NOMO-1 treated with DMSO at 0.1 percent for 48 hours (cell line): ENCODE data around the gene DERL3.

Experiments
- DNase-seq: peaks from one replicate; lab custom pipeline; 2025; ENCODE audit not compliant: unreplicated experiment; lab: John Stamatoyannopoulos, UW

Gene DERL3

DNA sequence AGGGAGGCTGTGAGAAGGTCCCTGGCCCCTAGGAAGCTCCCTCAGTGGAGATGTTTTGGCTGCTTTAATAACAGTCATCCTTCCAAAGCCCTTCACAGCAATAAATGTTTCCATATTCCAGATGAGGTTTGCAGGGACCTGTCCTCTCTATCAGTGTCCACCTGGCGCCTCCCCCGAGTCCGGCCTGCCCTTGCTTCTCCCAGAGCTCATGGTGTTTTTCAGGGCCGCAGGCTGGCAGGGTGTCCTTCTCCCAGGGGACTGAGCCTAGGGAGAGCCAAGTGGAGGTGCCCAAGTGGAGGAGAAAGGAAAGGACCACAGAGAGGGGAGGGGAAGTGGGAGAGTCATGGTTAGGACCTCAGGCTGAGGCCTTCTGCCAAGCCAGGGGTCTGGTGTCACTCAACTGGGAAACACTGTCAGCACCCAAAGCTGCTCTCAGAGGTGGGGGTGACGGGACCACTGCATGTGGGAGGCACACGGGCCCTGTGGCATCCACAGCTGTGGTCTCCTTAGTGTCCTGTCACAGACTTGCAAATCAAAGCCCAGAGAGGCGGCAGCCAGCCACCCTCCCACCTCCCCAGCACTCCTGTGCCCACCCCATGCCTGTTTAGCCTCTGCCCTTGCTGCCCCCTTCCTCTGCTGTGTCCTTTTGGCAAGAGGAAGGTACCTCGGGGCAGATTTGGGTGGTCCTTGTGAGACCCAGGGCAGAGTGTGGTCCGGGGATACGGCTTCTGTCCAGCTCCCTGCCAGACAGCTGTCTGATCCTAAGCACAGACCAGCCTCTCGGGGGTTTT lies 6.4 kb downstream of the DERL3 start:
- no peak for DNase-seq

DNA sequence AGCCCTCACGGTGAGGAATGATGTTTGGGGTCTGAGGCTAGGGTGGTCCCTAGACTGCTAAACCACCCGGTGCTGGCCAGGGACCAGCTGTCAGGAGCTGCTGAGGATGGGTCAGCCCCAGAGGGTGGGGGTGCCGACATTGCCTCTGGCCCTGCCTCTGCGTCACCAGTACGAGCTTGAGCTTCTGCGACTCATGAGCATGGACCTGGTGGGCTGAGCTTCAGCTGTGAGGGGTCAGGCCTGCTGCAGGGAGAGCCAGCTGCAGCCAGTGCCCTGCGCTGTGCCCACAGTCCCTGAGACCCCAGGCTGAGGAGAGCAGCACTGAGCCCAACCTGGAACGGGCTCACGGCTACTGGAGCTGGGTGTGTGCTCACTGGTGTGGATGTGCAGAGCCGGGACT lies 7.0 kb downstream of the DERL3 start:
- DNase-seq: no peak

DNA sequence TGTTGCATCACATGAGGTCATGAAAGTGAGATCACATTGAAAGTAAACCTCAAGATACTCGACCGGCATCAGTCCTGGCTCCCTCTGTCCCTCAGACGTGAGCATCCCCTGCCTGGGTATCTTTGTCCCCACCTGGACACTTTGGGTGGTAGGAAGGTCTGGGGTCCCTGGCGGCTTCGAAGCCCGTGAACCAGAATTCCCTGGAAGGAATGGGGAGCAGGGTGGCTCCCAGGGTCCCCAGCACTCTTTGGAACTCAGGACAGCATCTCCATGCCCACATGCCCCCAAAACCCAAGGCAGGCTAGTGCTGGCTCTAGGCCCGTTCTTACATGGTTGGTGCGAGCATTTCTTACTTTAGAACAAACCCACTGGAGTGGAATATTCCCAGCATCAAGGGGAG lies 7.5 kb downstream of the DERL3 start:
- DNase-seq: no peak

DNA sequence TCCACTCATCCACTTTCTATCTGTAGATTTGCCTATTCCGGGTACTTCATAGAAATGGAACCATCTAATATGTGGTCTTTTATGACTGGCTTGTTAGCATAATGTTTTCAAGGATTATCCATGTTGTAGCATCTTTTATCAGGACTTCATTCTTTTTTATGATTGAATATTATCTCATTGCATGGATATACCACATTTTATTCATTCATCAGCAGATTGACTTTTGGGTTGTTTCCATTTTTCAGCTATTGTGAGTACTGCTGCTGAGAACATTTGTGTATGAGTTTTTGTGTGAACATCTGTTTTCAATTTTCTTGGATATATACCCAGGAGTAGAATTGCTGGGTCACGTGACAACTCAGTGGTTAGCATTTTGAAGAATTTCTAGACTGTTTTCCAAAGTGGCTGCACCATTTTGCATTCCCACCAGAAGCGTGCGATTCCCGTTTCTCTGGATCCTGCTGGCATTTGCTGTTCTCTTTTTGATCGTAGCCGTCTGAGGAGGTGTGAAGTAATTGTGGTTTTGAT lies 8.9 kb downstream of the DERL3 start:
- no peak for DNase-seq

DNA sequence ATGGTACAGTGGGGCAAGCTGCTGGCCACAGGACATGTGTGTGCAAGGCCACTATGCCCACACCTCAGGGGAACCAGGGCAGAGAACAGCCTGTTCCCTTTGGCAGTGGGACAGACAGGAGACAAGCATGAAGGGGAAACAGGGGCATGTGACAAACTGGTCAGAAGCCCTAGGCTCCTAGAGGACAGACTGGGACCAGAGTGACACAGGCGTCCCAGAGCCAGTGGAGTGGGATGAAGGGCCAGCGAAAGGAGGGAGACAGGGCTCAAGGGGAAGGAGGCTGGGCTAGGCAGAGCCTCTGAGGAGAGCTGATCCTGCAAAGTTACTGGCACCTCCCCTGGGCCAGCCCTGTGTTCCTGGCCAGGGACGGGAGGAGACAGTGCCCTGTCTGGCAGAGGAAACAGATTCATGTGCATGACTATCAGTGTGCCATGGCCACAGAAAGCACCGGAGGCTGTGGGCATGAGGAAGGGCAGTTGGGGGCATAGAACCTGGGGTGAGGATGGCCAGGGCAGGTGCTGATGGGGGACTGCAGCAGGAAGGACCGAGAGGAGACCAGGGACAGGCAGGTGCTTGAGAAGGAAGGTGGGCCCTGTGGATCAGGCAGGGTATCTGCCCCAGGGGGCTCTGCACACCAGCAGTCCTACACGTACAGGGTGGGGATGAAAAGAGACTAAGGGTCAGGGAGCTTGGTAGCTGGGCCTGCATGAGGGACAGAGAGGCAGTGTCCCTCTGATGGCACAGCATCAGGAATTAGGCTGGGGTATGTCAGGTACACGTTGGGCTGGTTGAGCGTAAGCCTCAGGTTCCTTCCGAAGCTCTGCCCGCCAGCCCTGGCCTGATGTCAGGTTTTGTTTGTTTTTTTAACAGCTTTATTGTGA lies 9.8 kb downstream of the DERL3 start:
- no peak for DNase-seq

DNA sequence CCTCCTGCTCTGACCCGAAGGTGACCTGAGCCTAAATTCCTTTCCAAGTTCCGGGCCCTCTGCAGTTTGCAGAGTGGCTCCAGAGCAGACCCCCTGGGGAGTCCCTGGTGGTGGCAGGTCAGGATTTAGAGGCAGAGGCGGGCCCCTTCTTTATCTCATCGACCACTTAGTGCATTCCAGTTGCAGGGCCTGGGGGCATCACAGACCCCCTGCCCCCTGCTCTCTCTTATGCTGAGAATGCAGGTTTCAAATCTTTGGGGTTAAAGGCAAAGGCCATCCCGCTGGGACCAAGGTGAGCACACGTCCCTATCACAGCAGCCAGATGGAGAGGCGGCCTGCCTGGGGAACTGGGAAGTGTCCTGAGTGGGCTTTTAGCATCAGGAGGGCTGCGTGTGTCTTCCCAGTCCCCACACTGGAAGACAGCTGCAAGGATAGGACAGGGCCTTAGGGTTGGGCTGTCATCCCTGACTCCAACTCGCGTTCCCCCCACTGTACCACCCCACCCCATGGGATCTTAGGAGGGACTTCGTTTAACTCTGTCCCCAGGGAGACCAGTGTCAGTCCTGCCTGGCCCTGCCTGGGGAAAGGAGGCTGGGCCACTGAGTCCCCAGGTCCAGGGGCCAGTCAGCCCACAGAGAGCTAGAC lies 11.3 kb downstream of the DERL3 start:
- DNase-seq: no peak

DNA sequence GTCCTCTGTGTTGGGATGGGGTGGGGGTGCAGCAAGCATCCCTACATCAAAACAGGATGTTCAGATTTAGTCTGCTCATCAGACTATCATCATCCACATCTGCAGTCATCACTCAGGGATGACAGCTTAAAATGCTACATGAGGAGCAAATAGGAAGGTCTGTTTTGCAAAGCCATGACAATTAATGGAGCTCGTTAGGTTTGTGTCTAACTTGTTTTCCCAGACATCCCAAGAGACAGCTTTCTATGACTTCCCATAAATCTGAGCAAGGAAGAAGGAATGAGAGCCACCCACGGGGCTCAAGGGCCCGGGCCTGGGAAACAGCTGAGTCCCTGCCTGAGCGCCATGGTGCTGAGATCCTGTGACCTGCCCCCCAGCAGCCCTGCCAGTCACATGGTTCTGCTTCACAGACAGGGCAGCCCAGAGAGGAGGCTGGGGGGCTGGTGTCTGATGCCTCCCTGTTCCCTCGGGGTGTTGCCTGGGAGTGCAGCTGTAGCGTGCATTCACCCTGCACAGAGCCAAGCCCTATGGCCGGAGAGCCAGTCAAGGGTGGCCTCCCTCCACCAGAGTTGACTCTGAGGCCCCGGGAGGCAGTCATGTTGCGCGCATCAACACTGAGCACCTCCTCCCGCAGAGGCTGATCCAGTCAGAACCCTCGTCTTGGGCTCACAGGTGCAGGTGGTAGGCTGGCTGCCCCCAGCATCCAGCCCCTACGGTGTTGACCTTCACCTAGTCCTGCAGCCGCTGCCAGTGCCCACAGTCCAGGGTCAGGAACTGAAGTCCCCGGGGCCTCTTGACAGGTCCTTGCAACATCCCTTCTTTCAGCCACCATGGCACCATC lies 12.1 kb downstream of the DERL3 start:
- no peak for DNase-seq

DNA sequence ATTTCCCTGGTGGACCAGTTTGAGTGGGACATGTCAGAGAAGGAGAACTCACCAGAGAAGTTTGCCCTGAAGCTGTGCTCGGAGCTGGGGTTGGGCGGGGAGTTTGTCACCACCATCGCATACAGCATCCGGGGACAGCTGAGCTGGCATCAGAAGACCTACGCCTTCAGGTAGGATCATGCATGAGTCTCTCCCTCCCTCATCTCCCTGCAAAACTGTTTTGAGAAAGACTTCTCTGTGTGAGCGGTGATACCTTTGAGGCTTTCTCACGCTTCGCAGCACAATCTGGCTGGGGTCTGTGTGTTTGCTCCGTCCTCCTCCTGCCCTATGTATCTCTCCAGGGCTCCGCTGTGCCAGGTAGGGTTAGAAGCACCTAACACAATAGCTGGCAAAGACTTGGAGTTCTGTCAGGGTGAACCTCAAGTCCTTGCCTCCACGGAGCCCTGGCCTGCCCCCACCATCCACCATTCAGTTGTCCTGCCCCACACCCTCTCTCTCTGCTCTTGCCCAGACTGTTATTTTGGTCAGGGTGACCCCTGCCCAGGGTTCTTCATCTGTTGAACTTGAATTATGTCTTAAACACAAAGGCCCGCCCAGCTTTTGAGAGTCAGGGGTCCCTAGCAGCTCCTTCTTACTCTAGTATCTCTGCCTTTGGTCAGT lies 13.4 kb downstream of the DERL3 start:
- DNase-seq: no peak

DNA sequence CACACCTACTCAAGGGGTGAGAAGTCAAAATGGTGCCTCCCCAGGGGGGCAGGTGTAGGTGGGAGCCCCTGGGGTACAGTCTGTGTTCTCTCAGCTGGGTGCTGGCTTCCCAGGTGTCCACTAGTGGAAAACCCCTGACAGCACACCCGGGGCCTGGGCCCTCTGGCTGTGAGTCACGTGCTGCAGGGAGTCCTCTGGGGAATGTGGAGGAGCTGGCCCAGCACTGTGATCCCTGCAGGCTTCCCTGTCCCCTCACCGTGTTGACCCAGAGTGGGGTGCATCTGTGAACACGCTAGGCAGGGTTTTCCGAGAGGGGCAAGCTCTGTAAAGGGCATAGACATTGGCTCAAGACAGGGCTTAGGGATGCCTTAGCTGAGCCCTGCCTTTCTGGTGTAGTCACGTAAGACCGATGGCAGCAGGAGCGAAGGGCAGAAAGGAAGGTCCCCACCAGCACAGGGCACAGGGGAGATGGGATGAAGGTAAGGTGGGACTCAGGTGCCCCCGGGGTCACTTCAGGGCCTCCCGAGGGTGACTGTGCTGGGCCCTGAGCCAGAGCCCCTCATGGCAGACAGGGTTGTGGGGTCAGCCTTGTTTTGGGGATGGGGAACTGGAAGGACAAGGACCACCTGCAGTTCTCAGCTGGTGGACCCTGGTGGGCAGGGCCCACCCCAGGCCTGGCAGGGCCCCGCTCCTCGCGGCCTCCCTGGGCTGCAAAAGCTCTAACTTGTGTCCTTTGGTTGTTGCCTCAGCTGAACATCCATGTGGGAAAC lies 14.1 kb downstream of the DERL3 start:
- DNase-seq: no peak

DNA sequence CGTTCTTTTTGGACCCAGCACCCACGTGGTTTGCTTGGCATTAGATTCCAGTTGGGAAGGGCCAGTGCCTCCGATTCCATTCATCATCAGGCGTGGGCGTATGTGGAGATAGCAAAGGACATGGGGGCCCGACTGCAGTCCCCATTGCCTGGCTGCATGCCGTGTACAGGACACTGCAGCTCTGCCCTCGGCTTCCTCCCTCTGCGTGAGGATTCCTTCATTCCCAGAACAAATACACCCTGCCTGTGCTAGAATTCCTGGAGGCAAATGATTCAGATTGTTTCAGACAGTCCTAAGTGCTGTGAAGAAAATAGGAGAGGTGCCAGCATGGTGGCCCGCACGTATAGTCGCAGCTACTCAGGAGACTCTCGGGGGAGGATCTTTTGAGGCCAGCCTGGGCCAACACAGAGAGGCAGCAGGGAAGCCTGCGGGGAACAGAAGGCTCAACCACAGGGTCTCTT lies 15.4 kb downstream of the DERL3 start:
- no peak for DNase-seq

DNA sequence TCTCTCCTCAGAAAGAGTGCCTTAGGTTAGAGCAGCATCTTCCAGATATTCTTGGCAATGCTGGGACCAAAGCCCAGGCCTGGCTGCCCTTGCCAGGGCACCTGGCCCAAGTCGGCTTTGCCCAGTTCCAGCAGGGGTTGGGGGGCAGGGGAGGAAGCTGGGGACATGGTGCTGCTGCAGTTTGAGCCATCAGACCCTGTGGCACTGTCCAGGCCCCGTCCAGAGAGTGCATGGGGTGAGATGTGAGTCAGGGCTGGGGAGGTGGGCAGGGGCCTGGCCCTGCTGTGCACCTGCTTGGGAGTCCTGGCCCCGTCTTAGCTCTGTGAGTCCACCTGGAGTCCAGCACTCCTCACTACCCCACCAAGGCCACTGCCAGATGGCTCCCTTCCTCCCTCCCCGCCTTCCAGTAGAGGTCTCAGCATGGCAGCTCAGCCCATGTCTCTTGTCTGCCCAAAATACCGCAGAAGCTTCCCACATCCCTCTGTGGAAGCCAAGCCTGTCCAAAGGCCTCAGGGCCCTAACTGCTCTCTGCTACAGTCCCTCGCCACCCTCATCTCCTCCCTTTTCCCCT lies 16.6 kb downstream of the DERL3 start:
- no peak for DNase-seq

DNA sequence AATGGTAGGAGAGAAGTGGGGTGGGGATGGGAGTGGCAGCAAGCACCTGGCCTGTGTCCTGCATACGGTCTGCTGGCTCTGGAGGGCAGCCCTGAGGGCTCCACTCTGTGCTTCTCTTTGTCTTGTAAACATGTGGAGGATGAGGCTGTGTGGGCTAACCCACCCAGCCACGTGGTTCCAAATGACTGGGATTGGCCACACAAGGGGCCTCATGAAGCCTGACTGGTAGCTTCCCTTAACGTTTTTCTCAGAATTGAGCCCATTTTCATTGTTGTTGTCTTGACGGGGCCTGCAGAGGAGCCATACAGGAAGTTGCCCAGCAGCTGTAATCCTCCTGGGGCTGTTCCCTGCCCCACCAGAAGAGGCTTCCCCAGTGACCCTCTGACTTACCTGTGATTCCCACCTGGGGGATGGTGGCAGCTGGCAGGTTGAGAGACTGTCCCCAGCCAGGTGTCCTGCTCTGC lies 18.0 kb downstream of the DERL3 start:
- no peak for DNase-seq

DNA sequence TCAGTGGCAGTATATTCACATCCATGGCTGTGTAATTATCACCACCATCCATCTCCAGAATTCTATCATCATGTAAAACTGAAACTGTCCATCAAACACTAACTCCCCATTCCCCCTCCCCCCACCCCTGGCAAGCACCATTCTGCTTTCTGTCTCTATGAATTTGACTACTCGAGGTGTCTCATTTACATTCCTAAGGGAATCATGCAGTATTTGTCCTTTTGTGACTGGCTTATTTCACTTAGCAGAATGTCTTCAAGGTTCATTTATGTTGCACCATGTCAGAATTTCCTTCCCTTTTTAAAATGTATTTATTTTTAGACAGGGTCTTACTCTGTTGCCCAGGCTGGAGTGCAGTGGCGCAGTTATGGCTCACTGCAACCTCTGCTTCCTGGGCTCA lies 20.3 kb downstream of the DERL3 start:
- DNase-seq: no peak

DNA sequence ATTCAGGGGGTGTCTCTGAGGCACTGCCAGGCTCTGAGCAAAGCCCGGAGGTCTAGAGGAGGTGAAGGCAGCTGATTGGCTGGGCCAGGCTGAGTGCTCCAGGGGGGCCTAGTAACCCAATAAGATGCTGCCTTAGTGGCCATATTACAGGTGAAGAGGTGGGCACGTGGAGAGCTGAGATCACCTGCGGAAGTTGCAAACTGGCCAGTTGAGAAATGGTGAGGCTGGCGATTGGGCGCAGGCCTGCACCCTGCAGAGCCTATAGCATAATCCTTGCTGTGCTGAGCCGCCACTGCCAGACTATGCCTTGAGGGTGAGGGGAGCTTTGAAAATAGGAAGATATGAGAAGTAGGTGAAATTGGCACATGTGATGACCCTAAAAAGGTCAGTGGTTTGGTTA lies 21.7 kb downstream of the DERL3 start:
- DNase-seq: no peak

DNA sequence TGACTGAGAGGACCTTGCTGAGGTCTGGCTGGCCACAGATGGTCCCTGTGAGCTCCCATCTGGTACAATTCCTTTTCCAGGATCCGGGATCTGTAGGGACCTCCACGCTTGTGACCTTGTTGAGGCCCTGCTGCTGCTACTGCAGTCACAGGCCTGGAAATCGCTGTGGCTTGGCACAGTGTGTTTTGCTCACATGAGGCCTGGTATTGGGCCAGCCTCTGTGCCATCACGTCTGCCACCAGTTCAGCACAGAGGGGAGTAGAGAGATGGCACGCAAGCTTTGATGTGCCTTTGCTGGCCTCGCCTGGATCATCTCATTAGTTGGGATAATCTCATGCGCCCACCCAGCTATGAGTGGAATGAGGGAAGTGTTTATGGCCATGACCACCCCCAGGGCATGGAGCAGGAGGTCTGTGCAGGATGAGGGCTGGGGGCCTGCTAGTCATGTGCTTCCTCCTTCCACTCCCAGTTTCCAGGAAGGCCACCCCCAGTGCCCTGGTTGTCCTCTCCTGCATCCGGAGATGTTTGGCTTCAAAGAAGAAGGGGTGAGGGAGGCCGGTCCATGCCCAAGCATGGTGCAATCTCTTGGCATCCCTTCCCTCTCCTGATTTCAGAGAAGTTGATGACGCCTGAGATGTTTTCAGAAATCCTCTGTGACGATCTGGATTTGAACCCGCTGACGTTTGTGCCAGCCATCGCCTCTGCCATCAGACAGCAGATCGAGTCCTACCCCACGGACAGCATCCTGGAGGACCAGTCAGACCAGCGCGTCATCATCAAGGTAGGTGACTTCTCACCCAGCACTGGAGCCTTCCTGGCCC lies 22.4 kb downstream of the DERL3 start:
- DNase-seq: no peak

DNA sequence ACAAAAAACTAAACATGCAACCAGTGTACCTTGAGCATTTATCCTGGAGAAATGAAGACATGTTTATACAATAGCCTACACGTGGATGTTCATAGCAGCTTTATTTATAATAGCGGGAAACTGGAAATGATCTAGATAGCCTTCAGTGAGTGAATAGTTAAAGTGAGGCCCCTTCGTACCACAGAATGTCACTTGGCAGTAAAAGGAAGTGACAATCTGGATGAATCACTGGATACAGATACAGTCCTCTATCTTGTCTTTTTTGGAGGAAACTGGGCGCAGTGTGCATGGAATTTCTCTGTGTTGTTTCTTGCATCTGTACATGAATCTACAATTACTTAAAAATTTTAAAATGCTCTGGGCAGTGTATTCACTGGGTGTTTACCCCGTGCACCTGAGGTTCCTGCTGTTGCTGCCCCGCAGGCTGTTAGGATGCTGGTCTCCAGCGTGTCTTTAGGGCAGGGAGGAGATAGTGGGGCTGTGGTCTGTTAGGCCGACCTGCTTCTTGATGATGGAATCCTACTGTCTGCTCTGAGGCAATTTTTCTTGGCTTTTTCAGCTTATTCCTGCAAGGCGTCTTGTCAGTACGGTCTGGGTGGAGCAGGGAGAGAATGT lies 23.2 kb downstream of the DERL3 start:
- no peak for DNase-seq

DNA sequence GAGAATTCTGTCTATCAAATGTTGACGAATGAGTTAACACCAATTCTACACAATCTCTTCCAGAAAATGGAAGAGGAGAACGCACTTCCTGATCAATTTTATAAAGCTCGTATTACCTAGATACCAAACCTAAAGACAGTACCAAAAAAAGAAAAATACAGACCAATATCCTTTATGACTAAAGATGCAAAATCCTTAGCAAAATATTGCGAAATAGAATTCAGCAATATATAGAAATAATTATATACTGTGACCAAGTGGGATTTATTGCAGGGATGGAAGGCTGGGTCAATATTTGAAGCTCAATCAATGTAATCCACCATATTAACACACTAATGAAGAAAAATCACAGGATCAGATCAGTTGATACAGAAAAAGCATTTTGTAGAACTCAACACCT lies 26.4 kb downstream of the DERL3 start:
- DNase-seq: no peak

DNA sequence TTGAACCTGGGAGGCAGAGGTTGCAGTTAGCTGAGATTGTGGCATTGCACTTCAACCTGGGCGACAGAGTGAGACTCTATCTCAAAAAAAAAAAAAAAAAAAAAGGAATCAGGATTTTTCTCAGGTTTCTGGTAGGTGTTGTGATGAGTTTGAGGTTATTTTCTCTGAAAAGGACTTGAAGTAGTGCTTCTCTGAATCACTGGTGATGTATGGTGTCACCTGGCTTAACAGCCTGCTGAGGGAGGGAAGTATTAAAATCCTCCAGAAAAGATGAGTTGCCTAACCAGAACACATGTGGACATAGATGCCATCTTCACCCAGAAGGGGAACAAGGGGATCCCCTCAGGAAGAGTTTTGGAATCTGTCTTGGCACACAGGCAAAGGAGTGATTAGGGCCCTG lies 32.0 kb downstream of the DERL3 start:
- no peak for DNase-seq
